Endothelial cell of umbilical vein (primary cell): ENCODE data around the gene TMEM214. TPM values are rescaled to one million over a fixed set of nuclear protein-coding genes. Genes with fewer than 3 reads are reported as not detected.

Experiments used
- BruUV-seq: library from RNA; stranded (reverse); fragments of 400-500 nt; replicated peaks from 2 replicates; lab custom pipeline; 2021; lab: Mats Ljungman, UMichigan
- CTCF ChIA-PET: fragments of 300-600, 350-600 bp; sonication (Branson Sonifier 250); formaldehyde crosslinking; loops from one replicate; lab custom pipeline; 2021; ENCODE audit warnings: antibody characterized with exemption, inconsistent platforms; lab: Charles Lee
- POLR2A ChIA-PET: fragments of 300-600, 350-600 bp; sonication (Branson Sonifier 250); formaldehyde crosslinking; loops from one replicate; lab custom pipeline; 2021; ENCODE audit warnings: antibody characterized with exemption, inconsistent platforms; lab: Charles Lee
- DNase-seq: peaks from one replicate; pipeline ENCODE4 v3.0.0-alpha.2; 2011; ENCODE audit warnings: low read depth, low spot score
- FAIRE-seq: peaks from 2 replicates; lab custom pipeline; 2011; peaks lifted over from hg19 to GRCh38; lab: Jason Lieb, UNC
- H2AFZ ChIP-seq: 2 replicates; pipeline ENCODE4 v1.6.0; 2012; ENCODE audit warnings: low read depth, low read length, control low read depth, inconsistent platforms
- H3K27ac ChIP-seq: 2 replicates; pipeline ENCODE4 v1.5.1; 2011; ENCODE audit warnings: low read depth, mild to moderate bottlenecking, control low read depth, low read length, moderate library complexity; ENCODE audit not compliant: insufficient read depth
- H3K27me3 ChIP-seq, 2 experiments: 2 replicates each; pipeline versions ENCODE4 v1.6.0 to v1.6.1; 2011; ENCODE audit warnings: low read length in 2 of 2, mixed read lengths in 1 of 2; ENCODE audit not compliant: control insufficient read depth in 2 of 2, insufficient read depth in 2 of 2
- H3K36me3 ChIP-seq, 2 experiments: 2 replicates in 1 of 2; 3 replicates in 1 of 2; pipeline ENCODE4 v1.5.1; 2011; ENCODE audit warnings: low read length in 2 of 2, mild to moderate bottlenecking in 1 of 2, moderate library complexity in 1 of 2; ENCODE audit not compliant: control insufficient read depth in 2 of 2, insufficient read depth in 2 of 2; ENCODE audit errors: extremely low read depth in 1 of 2
- H3K4me1 ChIP-seq: 3 replicates; pipeline ENCODE4 v1.5.1; 2011; ENCODE audit warnings: mild to moderate bottlenecking, low read length; ENCODE audit not compliant: control insufficient read depth, insufficient read depth; ENCODE audit errors: extremely low read depth
- H3K4me2 ChIP-seq: 2 replicates; pipeline ENCODE4 v1.6.1; 2011; ENCODE audit warnings: low read length, control low read depth, mixed read lengths; ENCODE audit not compliant: insufficient read depth
- H3K4me3 ChIP-seq, 3 experiments: fragments of 200-600 bp in 1 of 3; sonication (generic), shearing (Covaris generic) in 1 of 3; replicated peaks in 1 of 3; 2 replicates each; pipeline ENCODE4 v1.5.1; 2011 to 2016; ENCODE audit warnings: control low read depth in 3 of 3, low read length in 3 of 3, mild to moderate bottlenecking in 2 of 3, inconsistent platforms in 1 of 3, low read depth in 1 of 3, moderate library complexity in 1 of 3; ENCODE audit not compliant: insufficient read depth in 1 of 3
- H3K79me2 ChIP-seq: 2 replicates; pipeline ENCODE4 v1.6.0; 2012; ENCODE audit warnings: low read length, inconsistent platforms; ENCODE audit not compliant: control insufficient read depth, insufficient read depth
- H3K9ac ChIP-seq: replicated peaks from 2 replicates; pipeline ENCODE3; 2011; ENCODE audit warnings: low read length, control low read depth; ENCODE audit not compliant: insufficient read depth; ENCODE audit errors: extremely low read depth
- H3K9me1 ChIP-seq: replicated peaks from 3 replicates; pipeline ENCODE4 v1.6.0; 2011; ENCODE audit warnings: mild to moderate bottlenecking, low read length; ENCODE audit not compliant: control insufficient read depth, insufficient read depth; ENCODE audit errors: extremely low read depth
- H3K9me3 ChIP-seq: replicated peaks from 2 replicates; pipeline ENCODE4 v1.5.1; 2012; ENCODE audit warnings: low read length, inconsistent platforms; ENCODE audit not compliant: control insufficient read depth, insufficient read depth
- H4K20me1 ChIP-seq: replicated peaks from 2 replicates; pipeline ENCODE3; 2011; ENCODE audit warnings: mild to moderate bottlenecking, low read length; ENCODE audit not compliant: control insufficient read depth, insufficient read depth; ENCODE audit errors: extremely low read depth
- EZH2 ChIP-seq: IDR thresholded peaks from 2 replicates; pipeline ENCODE4 v1.6.1; 2012; ENCODE audit warnings: borderline replicate concordance, low read depth, mild to moderate bottlenecking, moderate library complexity, low read length, inconsistent platforms; ENCODE audit not compliant: severe bottlenecking
- FOS ChIP-seq: IDR thresholded peaks from 2 replicates; pipeline ENCODE4 v1.6.1; 2011; ENCODE audit warnings: mild to moderate bottlenecking, low read length, moderate library complexity, borderline replicate concordance; ENCODE audit not compliant: insufficient read depth
- GATA2 ChIP-seq: IDR thresholded peaks from 2 replicates; pipeline ENCODE4 v1.7.0; 2011; ENCODE audit warnings: low read depth, mild to moderate bottlenecking, moderate library complexity, mixed read lengths, low read length; ENCODE audit not compliant: insufficient read length, insufficient read depth
- JUN ChIP-seq: IDR thresholded peaks from 2 replicates; pipeline ENCODE4 v1.6.1; 2011; ENCODE audit warnings: borderline replicate concordance, low read depth; ENCODE audit not compliant: insufficient read length, insufficient read depth
- MYC ChIP-seq: IDR thresholded peaks from one replicate; pipeline ENCODE4 v1.6.1; 2011; ENCODE audit warnings: mild to moderate bottlenecking, low read depth, low read length
- POLR2A ChIP-seq: IDR thresholded peaks from 2 replicates; pipeline ENCODE4 v1.6.1; 2012; ENCODE audit warnings: low read depth, mild to moderate bottlenecking, control low read depth, low read length
- POLR2AphosphoS5 ChIP-seq: IDR thresholded peaks from 2 replicates; pipeline ENCODE4 v1.6.1; 2012; ENCODE audit warnings: low read depth, mild to moderate bottlenecking, control low read depth, low read length, moderate library complexity; ENCODE audit not compliant: insufficient read depth
- dilution Hi-C: fragments of 300-500 bp; cut with MboI; formaldehyde crosslinking; loops from one replicate; pipeline ENCODE4 v1.15.0; 2019; ENCODE audit warnings: low sequenced_read_pairs; ENCODE audit not compliant: extremely low pct_ligation_motif_present
- intact Hi-C: fragments of 100-400 bp; cut with micrococcal nuclease; formaldehyde crosslinking; loops from one replicate; pipeline ENCODE4 v1.10.0; 2022
- polyA plus RNA-seq, 4 experiments: library from polyadenylated mRNA; depleted of rRNA in 3 of 4; stranded (reverse) in 3 of 4; unstranded in 1 of 4; fragments of >200 nt; gene quantifications; 2 replicates each; pipeline versions ENCODE4 v1.2.1 to v1.2.3, GENCODE V29; 2011 to 2012; ENCODE audit warnings: missing spikeins in 1 of 4
- total RNA-seq: library from RNA; stranded (reverse); gene quantifications from 2 replicates; pipeline ENCODE4 v1.2.3, GENCODE V29; 2021
- TF ChIP-seq, protein P1 (sequence below), 2 donors: IDR thresholded peaks; 1 replicate in 1 of 2; 2 replicates in 1 of 2; pipeline ENCODE4 v1.5.1; 2011; ENCODE audit warnings: low read length in 2 of 2, mild to moderate bottlenecking in 2 of 2, moderate library complexity in 2 of 2, control low read depth in 1 of 2, inconsistent platforms in 1 of 2, low read depth in 1 of 2; ENCODE audit not compliant: insufficient read depth in 1 of 2; ENCODE audit errors: extremely low read depth in 1 of 2
- TF ChIP-seq, protein P2 (sequence below): IDR thresholded peaks from 2 replicates; pipeline ENCODE4 v1.6.1; 2011; ENCODE audit not compliant: insufficient read depth, insufficient read length

TMEM214 gene
- total and polyA plus RNA-seq, 2 donors (not counting 3 experiments of a cell fraction or from before 2014, with no cell fraction given), result 109 to 163 TPM

DNA sequence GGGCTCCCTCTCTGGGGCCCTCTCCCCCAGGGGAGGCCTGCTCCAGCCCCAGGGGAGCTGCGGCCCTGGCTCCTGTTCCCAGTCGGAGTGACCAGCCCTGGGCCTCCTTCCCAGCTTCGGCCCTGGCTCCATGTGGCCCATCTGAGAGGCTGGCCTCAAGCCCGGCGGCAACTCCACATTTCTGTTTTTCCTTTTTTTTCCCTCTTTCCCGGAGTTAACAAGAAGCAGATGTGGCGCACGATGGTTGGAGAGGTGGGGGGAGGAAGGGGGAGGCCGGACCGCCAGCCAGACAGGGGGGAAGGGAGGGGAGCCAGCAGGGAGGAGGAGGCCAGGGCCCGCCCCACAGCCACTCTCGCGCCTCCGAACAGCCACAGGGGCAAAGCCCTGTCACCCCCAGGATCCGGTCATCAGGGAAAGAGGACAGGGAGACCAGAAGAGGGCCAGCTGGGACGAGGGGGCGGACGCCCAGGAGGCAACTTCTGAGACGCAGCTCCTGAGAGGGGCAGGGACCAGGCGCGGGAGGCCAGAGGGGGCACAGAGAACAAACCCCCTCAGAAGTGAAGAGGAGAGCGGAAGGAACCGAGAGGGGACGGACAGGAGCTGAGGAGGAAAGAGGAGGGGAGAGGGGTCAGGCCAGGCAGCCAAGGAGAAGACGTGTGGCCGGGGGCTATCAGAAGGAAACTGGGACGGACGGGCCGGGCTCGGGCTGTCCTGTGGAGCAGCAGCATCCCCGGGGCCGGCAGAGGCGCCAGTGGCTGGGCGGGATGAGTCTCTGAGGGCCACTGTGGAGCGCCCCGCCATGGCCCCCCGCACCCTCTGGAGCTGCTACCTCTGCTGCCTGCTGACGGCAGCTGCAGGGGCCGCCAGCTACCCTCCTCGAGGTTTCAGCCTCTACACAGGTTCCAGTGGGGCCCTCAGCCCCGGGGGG is 45.8 kb downstream of the TMEM214 start, which contains the start of gene EMILIN1:
Gene EMILIN1, plus strand, starts transcription at position 349 of the 928 bp plus-strand sequence. Its CDS starts 451 bp downstream, at position 800.
- no peaks in the 10 kb centered on the region for H3K9me1 ChIP-seq
- intact Hi-C loops, result no loop called here
- ChIA-PET CTCF (no interaction called here), POLR2A (no interaction called here)
- H3K79me2 ChIP-seq, result no peaks in the 10 kb centered on the region
- no peaks in the 10 kb centered on the region for H3K9me3 ChIP-seq
- peak within 1 kb of the TSS; percentile 60 for H2AFZ ChIP-seq
- TF ChIP-seq, protein P1, sequence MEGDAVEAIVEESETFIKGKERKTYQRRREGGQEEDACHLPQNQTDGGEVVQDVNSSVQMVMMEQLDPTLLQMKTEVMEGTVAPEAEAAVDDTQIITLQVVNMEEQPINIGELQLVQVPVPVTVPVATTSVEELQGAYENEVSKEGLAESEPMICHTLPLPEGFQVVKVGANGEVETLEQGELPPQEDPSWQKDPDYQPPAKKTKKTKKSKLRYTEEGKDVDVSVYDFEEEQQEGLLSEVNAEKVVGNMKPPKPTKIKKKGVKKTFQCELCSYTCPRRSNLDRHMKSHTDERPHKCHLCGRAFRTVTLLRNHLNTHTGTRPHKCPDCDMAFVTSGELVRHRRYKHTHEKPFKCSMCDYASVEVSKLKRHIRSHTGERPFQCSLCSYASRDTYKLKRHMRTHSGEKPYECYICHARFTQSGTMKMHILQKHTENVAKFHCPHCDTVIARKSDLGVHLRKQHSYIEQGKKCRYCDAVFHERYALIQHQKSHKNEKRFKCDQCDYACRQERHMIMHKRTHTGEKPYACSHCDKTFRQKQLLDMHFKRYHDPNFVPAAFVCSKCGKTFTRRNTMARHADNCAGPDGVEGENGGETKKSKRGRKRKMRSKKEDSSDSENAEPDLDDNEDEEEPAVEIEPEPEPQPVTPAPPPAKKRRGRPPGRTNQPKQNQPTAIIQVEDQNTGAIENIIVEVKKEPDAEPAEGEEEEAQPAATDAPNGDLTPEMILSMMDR (IDR thresholded peaks at IDR 0.05; ENCODE audit: extremely low read depth in 1 of 2, insufficient read depth in 1 of 2, low read depth in 1 of 2, low read length in 2 of 2), result no peak
- TF ChIP-seq POLR2AphosphoS5, result no peak
- TF ChIP-seq GATA2, result no peak
- TF ChIP-seq, protein P2, sequence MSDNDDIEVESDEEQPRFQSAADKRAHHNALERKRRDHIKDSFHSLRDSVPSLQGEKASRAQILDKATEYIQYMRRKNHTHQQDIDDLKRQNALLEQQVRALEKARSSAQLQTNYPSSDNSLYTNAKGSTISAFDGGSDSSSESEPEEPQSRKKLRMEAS, result no peak
- no peak for TF ChIP-seq POLR2A
- TF ChIP-seq FOS, result no peak
- no peak for TF ChIP-seq JUN
- no peak for TF ChIP-seq EZH2
- no peak for TF ChIP-seq MYC
- H3K27ac ChIP-seq, result no peak within 1 kb of the TSS
- peak; percentile 51 for DNase-seq
- H3K27me3 ChIP-seq, result no peaks in the 10 kb centered on the region
- dilution Hi-C loops, result no loop called here
- no peak for FAIRE-seq
- H3K4me3 ChIP-seq, result peak within 1 kb of the TSS in 1 of 3 experiments; percentile 28
- H3K4me2 ChIP-seq, result no peak within 1 kb of the TSS
- peaks cover 8% of the 10 kb centered on the region for H3K4me1 ChIP-seq
- H3K36me3 ChIP-seq, result no peaks in the 10 kb centered on the region
- H3K9ac ChIP-seq, result no peak within 1 kb of the TSS
- BruUV-seq, result no TSS peak
- no peaks in the 10 kb centered on the region for H4K20me1 ChIP-seq
